HG02970 (cell line): ENCODE measurements around the gene MYLK.

Experiments used
- ATAC-seq: cut with Tn5 transposase; IDR thresholded peaks from one replicate; pipeline ENCODE4 v1.9.1; 2021; ENCODE audit warnings: mild to moderate bottlenecking, moderate library complexity, moderate number of reproducible peaks; ENCODE audit not compliant: unreplicated experiment, low FRiP score

Gene MYLK

DNA sequence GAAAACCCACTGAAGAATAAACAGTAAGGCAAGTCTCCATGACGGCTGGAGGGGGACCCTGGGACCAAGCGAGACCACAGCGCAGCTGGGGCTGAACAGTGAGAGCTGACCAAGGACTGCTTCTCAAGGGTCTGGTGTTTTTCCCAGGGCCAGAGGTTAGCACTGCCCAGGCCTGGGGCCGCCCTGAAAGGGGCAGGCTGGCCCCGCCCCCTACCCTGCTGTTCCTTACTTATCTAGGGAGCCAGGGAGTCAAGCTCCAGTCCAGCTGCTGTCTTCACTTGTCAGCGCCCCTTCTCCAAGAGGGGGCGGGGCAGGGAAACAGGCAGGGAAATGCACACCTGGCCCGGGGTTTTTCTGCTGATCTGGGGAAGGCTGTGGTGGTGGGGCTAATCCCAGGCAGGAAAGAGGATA lies 247.7 kb downstream of the MYLK start:
- no peak for ATAC-seq

DNA sequence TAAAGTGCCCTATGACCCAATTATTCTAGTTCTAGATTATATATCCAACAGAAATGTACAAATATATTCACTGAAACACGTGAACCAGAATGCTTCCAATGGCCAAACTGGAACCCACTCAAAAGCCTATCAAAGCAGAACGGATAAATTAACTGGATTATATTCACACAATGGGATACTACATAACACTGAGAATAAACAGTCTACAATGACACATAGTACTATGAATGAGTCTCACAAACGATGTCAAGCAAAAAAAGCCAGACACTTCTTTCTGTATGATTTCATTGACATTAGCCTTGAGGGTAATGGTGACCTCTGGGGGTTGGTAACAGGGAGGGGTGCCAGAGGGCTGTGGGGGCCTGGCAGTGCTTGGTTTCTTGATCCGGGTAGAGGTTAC lies 248.4 kb downstream of the MYLK start:
- no peak for ATAC-seq

DNA sequence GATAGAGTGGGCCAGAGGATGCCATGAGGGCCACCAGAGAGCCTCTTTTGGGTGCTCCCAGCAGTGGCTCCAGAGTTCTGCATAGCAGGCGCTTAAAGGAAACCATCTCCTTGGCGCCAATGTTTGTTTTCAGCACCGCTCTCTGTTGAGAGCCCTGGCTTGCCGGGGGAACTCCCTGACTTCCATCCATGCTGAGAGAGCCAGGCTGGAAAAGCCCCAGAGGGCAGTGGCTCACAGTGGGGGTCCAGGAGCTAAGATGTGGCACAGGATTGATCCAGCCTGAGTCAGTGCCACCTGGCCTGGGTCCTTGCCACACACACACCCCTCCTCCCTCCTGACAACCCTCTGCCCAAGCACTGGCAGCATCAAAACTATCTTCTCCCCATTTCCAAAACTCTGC lies 248.9 kb downstream of the MYLK start:
- no peak for ATAC-seq

DNA sequence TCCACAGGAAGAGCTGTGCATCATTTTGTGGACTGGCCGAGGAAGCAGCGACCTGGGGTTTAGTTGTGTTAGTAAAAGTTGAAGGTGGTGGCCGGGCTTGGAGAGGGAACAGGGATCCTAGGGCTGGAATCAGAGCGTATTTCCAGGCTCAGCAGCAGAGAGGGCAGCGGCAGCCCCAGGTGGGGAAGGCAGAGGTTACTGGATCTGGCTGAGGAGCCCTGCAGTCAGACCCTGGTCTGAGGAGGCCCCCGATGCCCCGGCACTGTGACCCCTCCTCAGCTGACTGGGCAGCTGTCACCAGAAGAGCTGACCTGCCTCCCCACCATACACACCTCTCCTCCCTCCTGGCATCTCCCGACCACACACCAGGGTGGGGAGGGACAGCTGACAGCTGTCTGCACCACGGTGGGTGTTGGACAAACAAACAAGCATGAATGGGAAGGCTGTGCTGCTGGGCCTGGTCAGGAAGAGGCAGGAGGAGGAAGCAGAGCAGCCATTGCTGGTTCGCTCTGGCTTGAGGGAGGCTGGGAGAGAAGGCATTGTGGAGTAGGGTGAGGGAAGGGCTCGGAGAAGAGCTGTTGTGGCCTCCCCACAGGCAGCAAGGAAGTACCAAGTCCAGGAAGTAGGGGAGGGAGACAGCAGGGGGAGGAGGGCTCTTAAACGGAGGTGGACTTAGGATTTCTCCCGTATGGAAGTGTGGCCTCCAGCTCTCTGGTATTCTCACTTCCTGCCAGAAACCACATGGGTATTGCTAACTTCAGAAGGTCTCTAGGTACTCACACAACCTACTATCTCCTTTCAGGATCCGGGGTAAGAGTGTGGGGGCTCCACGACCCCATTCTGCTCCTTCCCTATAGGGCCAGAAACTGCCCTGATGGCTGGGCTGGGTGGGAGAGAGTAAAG lies 249.7 kb downstream of the MYLK start:
- no peak for ATAC-seq

DNA sequence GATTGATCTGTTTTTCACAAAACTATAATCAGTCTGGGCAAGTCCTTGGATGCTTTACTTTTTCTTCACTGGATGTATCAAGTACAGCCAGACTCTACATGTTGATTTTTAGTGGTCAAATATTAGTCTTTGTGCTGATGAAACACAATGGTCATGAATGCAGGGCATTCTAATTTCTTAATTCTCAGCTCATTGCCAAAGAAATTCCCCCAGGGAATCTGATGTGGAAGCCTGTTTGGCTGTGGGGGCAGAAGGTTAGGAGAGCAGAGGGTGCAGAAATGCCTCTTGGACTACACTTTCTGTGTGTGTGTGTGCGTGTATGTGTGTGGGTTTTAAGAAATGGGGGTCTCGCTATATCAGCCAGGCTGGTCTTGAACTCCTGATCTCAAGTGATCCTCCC lies 250.6 kb downstream of the MYLK start:
- no peak for ATAC-seq

DNA sequence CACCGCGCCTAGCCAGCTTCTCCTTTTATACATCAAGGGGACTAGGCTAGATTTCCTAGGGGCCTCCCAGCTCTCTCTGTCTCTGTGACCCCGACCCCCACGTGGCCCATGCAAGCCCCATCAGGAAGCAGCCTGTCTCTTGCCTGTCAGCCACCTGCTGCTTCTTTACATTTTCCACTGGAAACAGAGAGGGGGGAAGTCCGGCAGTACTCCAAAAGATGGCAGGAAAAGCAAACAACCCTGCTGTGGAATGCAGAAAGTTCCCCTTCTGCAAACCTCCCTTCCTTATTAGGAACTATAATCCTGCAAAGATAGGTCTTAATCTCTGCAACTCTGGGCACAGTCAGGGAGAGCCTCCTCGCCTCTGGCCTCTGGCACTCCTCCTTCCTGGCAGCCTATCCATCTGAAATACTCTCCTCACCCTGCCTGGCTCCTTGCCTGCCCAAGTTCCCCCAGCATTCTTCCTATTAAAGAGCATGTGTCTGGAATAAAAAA lies 251.9 kb downstream of the MYLK start:
- ATAC-seq: no peak

DNA sequence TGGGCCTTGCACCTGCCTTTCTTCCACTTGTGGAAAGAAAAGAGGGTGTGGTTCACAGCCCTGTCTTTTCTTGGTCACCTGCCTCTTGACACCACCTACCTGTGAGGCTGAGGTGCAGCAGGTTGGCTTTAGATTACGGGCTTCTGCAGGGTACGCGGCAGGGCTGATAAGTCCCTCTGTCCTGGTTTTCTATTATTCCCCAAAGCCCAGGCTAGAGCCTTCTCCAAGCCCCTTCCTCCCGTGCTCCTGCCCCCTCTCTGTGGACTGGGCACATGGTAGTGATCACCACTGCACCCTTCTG lies 254.4 kb downstream of the MYLK start:
- no peak for ATAC-seq

DNA sequence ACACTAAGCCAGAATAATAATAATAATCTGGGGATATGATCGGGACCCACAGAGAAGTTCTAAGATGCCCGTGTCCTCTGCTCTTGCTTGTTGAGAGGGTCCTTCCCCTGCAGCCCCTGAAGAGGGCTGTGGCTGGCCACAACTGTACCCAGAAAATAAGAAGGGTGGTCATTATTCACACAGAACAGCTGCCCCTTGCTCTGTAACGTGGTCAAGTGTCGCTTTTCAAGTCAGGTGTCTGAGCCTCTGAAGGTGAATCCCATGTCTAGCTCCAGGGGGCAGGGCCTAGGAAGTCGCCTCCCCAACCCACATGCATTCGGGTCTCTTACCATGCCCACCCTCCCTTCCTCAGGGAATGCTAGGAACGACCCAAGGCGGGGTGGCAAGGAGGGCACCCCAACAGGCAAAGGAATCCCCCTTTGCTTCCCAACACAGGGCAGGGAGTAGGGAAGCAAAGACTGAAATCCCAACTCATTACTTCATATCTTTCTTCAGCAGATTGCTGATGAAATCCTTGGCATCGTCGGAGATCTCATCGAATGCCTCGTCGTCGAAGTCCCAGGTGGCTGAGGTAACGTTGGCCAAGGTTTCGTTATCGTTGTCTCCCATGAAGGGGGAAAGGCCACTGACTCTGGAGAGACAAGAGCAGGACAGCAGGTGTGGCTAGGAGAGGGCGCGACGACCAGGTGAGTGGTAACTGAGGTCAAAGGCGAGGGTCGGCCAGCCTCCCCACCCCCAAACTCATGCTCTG lies 255.0 kb downstream of the MYLK start:
- ATAC-seq: no peak

DNA sequence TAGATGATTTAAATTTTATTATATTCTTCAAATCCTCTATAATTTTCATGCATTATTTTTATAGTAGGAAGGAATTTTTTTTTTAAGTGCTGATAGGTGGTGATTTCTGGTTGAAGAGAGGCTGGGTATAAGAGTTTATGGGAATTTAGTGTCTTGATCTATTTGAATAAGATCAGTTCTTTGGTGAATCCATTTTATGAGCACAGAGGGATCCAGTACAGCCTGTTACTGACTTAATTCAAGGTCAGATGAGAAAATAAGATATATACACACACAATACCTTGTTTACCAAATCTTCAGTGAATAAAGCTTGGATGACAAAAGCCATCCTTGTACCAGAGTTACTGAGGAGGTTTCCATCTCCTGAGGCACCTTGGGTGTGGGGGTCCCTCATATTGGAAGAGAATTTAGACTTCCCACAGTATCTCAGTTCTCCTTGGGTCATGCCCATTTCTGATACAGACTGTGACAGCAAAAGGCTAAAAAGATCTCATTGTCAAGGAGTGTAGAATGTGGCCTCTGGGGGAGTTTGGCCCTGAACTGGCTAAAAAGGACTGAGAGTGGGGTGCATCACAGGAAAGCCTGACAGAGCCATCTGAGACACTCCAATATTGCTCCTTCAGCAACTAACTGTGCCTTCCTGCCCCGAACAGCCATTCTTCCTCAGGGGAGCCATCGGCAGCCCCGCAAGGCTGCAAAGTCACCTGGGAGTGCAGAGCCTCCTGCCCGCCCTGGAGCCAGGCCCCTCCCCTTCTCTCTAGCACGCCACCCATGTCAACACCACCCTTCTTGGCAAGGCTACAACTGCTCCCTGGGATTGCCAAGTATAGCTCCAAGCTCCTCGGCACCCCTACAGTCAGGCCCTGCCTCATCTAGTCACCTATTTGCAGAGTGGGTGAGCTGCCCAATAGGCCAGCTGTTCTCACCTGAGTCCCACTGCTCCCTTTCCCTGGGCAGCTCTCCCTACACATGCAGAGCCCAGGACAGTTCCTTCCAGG lies 256.2 kb downstream of the MYLK start:
- no peak for ATAC-seq

DNA sequence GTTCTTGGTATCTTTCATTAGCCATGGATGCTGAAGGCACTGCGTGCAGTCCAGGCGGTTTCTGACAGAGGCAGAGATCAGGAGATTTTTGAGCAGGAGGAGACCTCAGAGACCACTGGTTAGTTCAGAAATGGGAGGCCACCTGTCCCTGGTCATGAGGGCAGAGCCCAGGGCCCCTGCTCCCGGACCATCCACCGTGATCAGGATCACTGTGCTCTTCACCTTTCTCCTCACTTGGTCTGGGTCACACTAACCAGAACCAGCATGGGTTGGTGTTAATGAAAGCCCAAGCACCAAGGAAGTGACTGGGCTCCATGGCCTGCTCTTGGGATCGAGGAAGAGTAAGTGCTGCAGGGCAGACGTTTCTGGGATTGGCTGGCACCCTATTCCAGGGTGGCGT lies 257.3 kb downstream of the MYLK start:
- no peak for ATAC-seq

DNA sequence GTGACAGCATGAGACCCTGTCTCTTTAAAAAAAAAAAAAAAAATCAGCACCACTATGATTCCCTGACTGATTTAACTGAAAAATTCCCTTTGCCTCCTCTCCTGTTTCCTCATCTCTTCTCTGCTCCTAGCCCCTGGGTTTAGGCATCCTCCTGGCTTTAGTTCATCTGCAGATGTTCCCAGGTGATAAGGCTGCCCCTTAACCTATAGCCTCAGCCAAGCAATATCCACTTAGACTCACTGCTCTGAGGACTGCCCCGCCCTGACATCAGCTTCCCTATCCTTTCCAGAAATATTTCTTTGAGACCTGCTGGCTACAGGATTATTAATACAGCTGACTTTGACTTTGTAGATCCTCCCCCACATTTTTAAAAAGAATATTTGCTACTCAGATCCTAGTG lies 259.8 kb downstream of the MYLK start:
- ATAC-seq: no peak

DNA sequence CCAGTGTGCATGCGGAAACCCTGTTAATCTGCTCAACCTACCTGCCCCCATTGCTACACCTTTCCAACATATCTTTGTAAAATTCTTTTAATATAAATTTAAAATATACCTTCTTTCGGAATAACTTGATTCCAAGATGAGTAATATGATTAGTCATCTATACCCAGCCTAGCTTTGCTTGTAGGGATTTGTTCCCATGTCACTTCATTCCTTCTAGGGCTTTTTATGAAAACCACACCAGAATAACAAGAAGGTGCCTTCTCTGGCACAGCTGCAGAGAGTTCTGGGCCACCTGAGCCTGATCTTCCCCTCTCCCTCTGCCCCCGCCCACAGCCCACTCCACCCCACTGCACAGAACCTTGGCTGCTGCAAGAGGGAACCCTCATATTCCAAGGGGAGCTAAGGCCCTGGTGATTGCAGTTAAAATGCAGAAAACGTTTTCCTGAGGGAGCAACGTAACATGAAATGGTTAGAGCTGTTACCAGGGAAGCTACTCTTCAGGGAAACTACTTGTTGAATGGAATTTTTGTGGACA lies 260.7 kb downstream of the MYLK start:
- no peak for ATAC-seq

DNA sequence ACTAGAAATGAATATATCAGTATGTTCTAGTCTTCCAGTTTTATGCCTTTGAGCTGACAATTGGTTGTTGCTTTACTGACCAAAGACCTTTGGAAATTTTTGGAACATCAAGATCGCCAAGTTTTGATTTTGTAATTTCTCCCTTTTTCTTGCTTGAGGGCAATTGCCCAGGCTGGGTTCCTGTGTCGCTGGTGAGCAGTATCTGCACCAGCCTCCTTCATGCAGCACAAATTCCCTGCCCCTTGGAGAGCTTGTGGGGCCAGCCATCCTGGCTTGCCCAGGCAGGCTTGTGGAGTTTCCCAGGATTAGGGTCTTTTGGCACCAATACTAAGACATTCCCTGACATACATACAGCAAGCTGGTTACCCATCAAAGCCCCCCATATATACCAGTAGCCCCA lies 261.4 kb downstream of the MYLK start:
- no peak for ATAC-seq

DNA sequence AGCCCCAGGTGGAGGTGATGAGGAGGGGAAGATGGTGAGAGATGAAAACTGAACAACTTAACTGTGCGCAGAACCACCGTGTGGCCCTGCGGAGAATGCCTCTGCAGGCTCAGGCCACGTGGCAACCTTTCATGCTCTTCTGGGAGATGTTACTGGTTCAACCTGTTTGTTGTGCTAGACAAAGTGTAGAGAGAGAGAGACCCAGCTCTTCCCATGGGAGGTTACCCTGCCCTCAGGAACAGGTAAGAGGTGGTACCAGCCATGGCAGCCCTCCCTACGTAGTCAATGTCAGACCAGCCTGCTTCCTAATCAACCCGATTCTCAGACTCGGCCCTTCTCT lies 262.3 kb downstream of the MYLK start:
- no peak for ATAC-seq

DNA sequence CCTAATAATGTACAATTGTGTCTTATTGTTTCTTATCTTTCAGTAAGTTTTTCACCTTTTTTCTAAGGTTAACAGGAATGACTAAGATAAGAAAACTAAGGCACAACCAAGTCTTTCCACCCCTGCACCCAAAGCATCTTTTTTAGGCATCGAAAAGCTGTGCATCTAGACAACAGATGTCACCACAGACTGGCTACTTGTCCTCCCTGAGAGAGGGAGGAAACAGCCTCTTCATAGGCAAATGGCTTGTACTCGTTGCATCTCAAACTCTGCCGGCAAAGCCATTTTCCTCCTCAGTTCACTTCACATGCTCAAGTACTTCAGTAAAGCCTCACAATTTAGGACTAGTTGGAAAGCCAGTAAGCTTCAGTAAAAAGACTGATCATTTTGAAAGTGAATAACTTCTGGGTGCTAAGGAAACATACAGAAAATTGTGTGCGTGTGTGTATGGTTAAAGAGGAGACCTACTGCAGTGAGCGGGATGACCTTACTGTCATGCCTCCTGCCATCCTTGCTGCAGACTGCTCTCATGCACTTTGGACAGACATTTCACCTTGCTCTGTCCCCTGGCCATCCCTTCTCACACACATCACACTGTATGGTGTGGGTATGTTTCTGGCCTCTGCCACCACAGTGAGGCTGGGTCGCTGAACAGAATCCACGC lies 262.8 kb downstream of the MYLK start:
- no peak for ATAC-seq

DNA sequence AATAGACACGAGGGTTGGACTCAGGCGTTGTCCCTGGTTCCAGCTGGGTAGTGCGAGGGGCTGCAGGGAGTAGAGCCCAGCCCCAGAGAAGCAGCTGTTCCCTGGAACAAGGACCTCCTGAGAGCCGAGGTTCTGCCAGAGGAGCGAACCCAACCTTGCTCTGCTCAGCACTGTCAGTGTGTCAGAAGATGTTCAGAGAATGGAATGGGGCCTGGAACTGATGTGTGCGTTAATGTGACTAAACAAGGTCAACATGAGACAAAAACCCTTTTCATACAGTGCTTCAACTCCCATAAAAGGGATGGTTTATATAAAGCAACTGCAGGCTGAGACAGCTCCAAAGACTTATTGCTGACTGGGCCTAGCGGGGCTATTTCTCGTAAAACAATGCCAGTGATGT lies 263.8 kb downstream of the MYLK start:
- no peak for ATAC-seq

DNA sequence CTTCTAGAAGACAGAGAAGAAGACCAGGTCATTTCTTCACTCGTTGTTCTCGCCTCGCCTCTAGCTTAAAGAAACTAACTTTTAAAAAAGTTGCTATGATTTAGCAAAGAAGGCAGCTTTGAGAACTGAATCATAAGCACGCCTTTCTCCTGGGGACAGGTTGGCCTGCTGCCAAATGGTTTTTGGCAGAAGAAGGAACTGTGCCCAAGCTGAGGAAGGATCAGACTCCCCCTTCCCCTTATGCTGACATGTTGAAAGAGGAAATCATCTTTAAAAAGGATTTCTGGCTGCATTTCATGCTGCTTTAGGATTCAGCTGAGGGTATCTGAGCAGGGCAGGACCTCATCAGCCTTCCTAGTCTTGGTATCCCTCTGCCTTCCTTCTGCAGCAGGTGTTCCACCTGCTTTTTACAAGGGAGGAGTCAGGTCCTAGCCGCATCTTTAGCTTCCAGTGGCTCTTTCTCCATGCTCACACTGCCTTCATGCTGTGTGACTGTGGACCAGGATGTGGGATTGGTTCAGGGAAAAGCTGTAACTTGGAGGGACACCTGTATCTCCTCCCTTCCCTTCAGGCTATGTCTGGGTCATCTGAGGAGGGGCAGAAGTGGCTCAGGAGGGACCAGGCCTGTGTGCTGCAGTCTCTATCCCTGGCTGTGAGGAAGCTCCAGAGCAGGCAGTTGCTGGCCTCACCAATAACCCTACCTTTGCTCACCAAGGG lies 265.2 kb downstream of the MYLK start:
- ATAC-seq: no peak

DNA sequence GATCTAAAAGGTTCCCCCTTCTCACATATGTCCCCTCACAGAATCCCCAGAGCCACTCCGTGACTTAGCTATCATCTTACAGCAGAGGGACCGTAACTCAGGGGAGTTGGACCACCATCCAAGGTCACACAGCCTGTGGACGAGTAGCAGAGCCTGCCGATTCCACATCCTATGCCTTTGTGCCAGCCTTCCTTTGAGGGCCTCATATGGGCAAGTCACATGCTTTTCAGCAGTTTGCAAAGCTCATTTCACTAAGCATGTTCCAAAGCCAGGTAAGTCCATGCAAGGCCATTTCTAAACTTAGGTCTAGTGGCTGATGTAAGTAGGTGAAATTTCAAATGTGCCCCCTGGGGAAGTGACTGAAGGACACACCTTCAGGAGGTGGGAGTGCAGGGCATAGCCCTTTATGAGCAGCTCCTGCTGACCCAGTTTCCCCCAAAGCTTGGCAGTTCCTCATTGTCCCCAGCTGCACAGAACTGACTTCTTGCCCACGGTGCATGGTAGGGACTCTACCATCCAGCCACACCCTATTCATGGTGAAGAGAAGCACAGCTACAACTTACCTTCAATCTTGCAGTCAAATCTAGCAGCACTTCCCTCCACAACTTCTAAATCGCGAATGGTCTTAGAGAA lies 265.9 kb downstream of the MYLK start:
- ATAC-seq: no peak

DNA sequence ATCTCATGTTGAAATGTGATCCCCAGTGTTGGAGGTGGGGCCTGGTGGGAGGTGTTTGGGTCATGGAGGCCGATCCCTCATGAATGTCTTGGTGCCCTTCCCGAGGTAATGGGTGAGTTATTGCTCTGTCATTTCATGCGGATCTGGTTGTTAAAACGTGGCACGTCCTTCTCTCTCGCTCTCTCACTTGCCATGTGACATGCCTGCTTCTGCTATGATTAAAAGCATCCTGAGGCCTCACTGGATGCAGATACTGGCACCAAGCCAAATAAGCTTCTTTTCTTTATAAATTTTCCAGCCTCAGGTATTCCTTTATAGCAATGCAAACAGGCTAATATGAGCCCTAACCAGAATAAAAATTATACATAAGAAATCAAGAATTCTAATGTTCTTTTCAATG lies 267.5 kb downstream of the MYLK start:
- ATAC-seq: no peak
